Neural progenitor cell (in vitro differentiated cells): ENCODE data around the gene NFIA. TPM values are rescaled to one million over a fixed set of nuclear protein-coding genes. Genes with fewer than 3 reads are reported as not detected.

Experiments used
- DNase-seq: peaks from one replicate; pipeline ENCODE4 v3.0.0-alpha.2; 2016; ENCODE audit warnings: low spot score
- H2AFZ ChIP-seq: fragments of 200-600 bp; sonication (generic); replicated peaks from 2 replicates; pipeline ENCODE4 v1.6.1; 2016; ENCODE audit warnings: antibody characterized with exemption
- H3F3A ChIP-seq: fragments of 200-600 bp; sonication (generic); 2 replicates; pipeline ENCODE4 v1.6.1; 2016; ENCODE audit warnings: antibody characterized with exemption, low read depth
- H3K27ac ChIP-seq: fragments of 200-600 bp; sonication (generic); 2 replicates; pipeline ENCODE4 v1.5.1; 2016; ENCODE audit warnings: mild to moderate bottlenecking
- H3K27me3 ChIP-seq: fragments of 200-600 bp; sonication (generic); 2 replicates; pipeline ENCODE4 v1.6.1; 2016; ENCODE audit warnings: mild to moderate bottlenecking, moderate library complexity
- H3K36me3 ChIP-seq: fragments of 200-600 bp; sonication (generic); 2 replicates; pipeline ENCODE4 v1.5.1; 2016
- H3K4me1 ChIP-seq: fragments of 200-600 bp; sonication (generic); 2 replicates; pipeline ENCODE4 v1.6.1; 2016; ENCODE audit warnings: mixed run types
- H3K4me2 ChIP-seq: fragments of 200-600 bp; sonication (generic); 2 replicates; pipeline ENCODE4 v1.6.1; 2016
- H3K4me3 ChIP-seq: fragments of 200-600 bp; sonication (generic); 2 replicates; pipeline ENCODE4 v1.5.1; 2016
- H3K79me2 ChIP-seq: fragments of 200-600 bp; sonication (generic); 2 replicates; pipeline ENCODE4 v1.6.1; 2016; ENCODE audit warnings: low read depth
- H3K9ac ChIP-seq: fragments of 200-600 bp; sonication (generic); 2 replicates; pipeline ENCODE4 v1.6.1; 2016
- H3K9me3 ChIP-seq: fragments of 200-600 bp; sonication (generic); 2 replicates; pipeline ENCODE4 v1.5.1; 2016; ENCODE audit warnings: low read depth
- H4K20me1 ChIP-seq: fragments of 200-600 bp; sonication (generic); 2 replicates; pipeline ENCODE4 v1.6.1; 2016; ENCODE audit warnings: low read depth
- H3K27ac Mint-ChIP-seq: 3 replicates; pipeline ENCODE4 v1.8.0; 2021; ENCODE audit warnings: mixed read lengths
- H3K27me3 Mint-ChIP-seq: 2 replicates; pipeline ENCODE4 v1.8.0; 2022; ENCODE audit warnings: low read depth, mild to moderate bottlenecking, inconsistent platforms, moderate library complexity, mixed read lengths; ENCODE audit not compliant: insufficient read depth
- H3K36me3 Mint-ChIP-seq: 3 replicates; pipeline ENCODE4 v1.8.0; 2021; ENCODE audit warnings: mixed read lengths
- H3K4me1 Mint-ChIP-seq: 3 replicates; pipeline ENCODE4 v1.8.0; 2021; ENCODE audit warnings: mixed read lengths
- H3K4me3 Mint-ChIP-seq: 3 replicates; pipeline ENCODE4 v1.8.0; 2021; ENCODE audit warnings: mild to moderate bottlenecking, moderate library complexity, mixed read lengths
- H3K9me3 Mint-ChIP-seq: 3 replicates; pipeline ENCODE4 v1.8.0; 2020; ENCODE audit warnings: mixed read lengths
- EZH2 ChIP-seq: fragments of 200-600 bp; sonication (generic); IDR thresholded peaks from 2 replicates; pipeline ENCODE4 v1.6.1; 2017; ENCODE audit warnings: antibody characterized with exemption, mild to moderate bottlenecking, moderate library complexity
- EZH2phosphoT487 ChIP-seq: fragments of 200-600 bp; sonication (generic); IDR thresholded peaks from 2 replicates; pipeline ENCODE4 v1.6.1; 2017; ENCODE audit warnings: antibody characterized with exemption
- total RNA-seq: library from RNA; depleted of rRNA; stranded (reverse); fragments of >200 nt; gene quantifications from 2 replicates; pipeline ENCODE4 v1.2.3, GENCODE V29; 2015; ENCODE audit warnings: low replicate concordance
- TF ChIP-seq, protein P1 (sequence below): fragments of 200-600 bp; sonication (generic); IDR thresholded peaks from 2 replicates; pipeline ENCODE4 v1.5.1; 2017; ENCODE audit warnings: antibody characterized with exemption, mild to moderate bottlenecking

The NFIA gene
- total RNA-seq, 1 donor from 2014 or later: 5.3 TPM

DNA sequence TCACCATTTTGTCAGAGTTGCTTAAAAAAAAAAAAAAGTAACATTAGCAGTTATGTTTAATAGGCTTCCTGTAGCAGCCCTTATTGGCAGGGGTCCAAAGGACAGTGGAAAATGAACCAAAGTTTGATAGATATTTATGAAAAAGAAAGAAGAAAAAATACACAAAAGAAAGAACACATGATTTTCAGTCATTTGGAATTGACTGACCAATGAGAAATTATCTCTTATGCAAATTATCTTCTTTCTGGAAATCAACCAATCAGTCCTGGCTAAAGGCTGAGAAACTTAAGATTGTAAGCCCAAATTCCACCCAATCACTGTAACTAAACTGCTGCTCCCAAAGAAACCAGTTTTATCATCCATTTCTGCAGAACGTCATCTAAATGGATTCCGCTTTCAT is 360.2 kb downstream of the NFIA start:
- H3K4me1 Mint-ChIP-seq: peaks cover 71% of the 10 kb centered on the region
- H3K27me3 Mint-ChIP-seq: peaks cover 7% of the 10 kb centered on the region
- H3K36me3 Mint-ChIP-seq: peaks cover 16% of the 10 kb centered on the region
- no peak overlapping the region for H3K27ac Mint-ChIP-seq
- Histone ChIP-seq H3K36me3 (no peaks in the 10 kb centered on the region), H3K4me2 (no peak overlapping the region), H3K4me1 (no peaks in the 10 kb centered on the region), H3K27ac (no peak overlapping the region), H3K27me3 (no peaks in the 10 kb centered on the region), H3K9me3 (no peaks in the 10 kb centered on the region), H3K4me3 (no peak overlapping the region), H3K9ac (no peak overlapping the region), H4K20me1 (no peaks in the 10 kb centered on the region), H2AFZ (no peak overlapping the region), H3F3A (no peaks in the 10 kb centered on the region), H3K79me2 (no peaks in the 10 kb centered on the region)
- no peak for DNase-seq
- peaks cover 2% of the 10 kb centered on the region for H3K9me3 Mint-ChIP-seq
- no peak for TF ChIP-seq EZH2
- no peak for TF ChIP-seq EZH2phosphoT487
- TF ChIP-seq, protein P1, sequence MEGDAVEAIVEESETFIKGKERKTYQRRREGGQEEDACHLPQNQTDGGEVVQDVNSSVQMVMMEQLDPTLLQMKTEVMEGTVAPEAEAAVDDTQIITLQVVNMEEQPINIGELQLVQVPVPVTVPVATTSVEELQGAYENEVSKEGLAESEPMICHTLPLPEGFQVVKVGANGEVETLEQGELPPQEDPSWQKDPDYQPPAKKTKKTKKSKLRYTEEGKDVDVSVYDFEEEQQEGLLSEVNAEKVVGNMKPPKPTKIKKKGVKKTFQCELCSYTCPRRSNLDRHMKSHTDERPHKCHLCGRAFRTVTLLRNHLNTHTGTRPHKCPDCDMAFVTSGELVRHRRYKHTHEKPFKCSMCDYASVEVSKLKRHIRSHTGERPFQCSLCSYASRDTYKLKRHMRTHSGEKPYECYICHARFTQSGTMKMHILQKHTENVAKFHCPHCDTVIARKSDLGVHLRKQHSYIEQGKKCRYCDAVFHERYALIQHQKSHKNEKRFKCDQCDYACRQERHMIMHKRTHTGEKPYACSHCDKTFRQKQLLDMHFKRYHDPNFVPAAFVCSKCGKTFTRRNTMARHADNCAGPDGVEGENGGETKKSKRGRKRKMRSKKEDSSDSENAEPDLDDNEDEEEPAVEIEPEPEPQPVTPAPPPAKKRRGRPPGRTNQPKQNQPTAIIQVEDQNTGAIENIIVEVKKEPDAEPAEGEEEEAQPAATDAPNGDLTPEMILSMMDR: no peak
- H3K4me3 Mint-ChIP-seq: no peak overlapping the region

DNA sequence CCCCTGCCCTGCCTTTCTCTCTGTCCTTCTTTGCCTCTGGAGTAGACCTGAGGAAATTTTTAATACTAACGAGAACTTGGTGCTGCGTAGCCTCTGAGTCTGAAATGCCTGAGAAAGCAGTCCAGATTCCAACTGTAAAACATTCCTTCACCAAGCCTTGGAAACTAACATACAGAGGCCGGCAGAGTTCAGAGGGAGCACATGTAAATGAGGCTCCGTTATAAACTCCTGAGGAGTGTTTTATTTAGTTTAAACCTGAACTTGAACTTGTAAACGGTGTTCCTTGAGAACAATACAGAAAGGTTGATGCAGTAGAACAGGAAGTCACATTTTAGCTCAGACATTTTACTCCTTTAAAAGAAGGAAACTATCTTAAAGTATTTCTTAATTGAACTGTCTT is 361.9 kb downstream of the NFIA start:
- H3K36me3 ChIP-seq: no peaks in the 10 kb centered on the region
- H3K4me2 ChIP-seq: no peak overlapping the region
- H3K27ac ChIP-seq: no peak overlapping the region
- no peaks in the 10 kb centered on the region for H3K4me1 ChIP-seq
- Mint-ChIP-seq H3K4me1 (peaks cover 87% of the 10 kb centered on the region), H3K9me3 (no peaks in the 10 kb centered on the region), H3K4me3 (peak overlapping the region; percentile 52), H3K27me3 (peaks cover 15% of the 10 kb centered on the region), H3K27ac (peak overlapping the region; percentile 8), H3K36me3 (peaks cover 8% of the 10 kb centered on the region)
- H3K79me2 ChIP-seq: no peaks in the 10 kb centered on the region
- DNase-seq: no peak
- H2AFZ ChIP-seq: no peak overlapping the region
- no peaks in the 10 kb centered on the region for H3K27me3 ChIP-seq
- H3F3A ChIP-seq: no peaks in the 10 kb centered on the region
- H3K9me3 ChIP-seq: no peaks in the 10 kb centered on the region
- H4K20me1 ChIP-seq: no peaks in the 10 kb centered on the region
- H3K4me3 ChIP-seq: no peak overlapping the region
- TF ChIP-seq, protein P1: no peak
- TF ChIP-seq EZH2phosphoT487 (no peak), EZH2 (no peak)
- H3K9ac ChIP-seq: no peak overlapping the region

DNA sequence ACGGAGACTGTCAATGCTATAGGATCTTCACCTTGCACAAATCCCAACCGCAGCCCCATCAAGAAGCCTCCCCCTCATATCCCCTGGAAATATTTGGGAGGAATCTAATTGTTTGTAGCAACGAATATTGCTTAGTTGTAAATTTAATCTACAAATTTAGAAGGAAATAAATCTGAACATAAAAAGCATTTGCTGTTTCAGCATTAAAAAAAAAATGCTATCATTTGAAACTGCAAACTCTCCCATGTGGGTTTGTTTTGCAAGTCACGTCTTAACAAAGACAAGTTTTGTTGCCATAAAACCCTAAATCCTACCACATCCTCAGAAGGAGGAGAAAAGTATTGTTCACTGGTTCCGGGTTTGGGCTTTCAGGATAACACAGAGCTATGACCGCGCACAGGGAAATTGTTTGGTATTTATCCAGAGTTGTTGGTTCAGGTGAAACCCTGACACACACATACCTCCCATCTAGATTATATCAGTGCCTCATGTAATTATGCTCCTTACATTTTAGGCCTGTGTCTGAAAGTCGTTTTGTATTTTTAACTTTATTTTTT is 363.0 kb downstream of the NFIA start:
- H3K9me3 Mint-ChIP-seq: no peaks in the 10 kb centered on the region
- Histone ChIP-seq H3K27ac (no peak overlapping the region), H3K9me3 (no peaks in the 10 kb centered on the region), H3K4me2 (no peak overlapping the region), H3K4me3 (no peak overlapping the region), H3K9ac (no peak overlapping the region), H3K79me2 (no peaks in the 10 kb centered on the region), H3K36me3 (no peaks in the 10 kb centered on the region), H2AFZ (no peak overlapping the region), H3K4me1 (no peaks in the 10 kb centered on the region), H3F3A (no peaks in the 10 kb centered on the region), H4K20me1 (no peaks in the 10 kb centered on the region), H3K27me3 (no peaks in the 10 kb centered on the region)
- no peak overlapping the region for H3K27ac Mint-ChIP-seq
- H3K4me3 Mint-ChIP-seq: peak overlapping the region; percentile 46
- H3K27me3 Mint-ChIP-seq: peaks cover 15% of the 10 kb centered on the region
- TF ChIP-seq EZH2: no peak
- TF ChIP-seq, protein P1: no peak
- TF ChIP-seq EZH2phosphoT487: no peak
- H3K36me3 Mint-ChIP-seq: peaks cover 6% of the 10 kb centered on the region
- DNase-seq: no peak
- peaks cover 93% of the 10 kb centered on the region for H3K4me1 Mint-ChIP-seq
